HG02623 (cell line): ENCODE data around the gene MAD1L1.

ENCODE experiments used
- ATAC-seq: cut with Tn5 transposase; IDR thresholded peaks from one replicate; pipeline ENCODE4 v1.9.1; 2021; ENCODE audit warnings: moderate library complexity; ENCODE audit not compliant: unreplicated experiment

MAD1L1 gene

DNA sequence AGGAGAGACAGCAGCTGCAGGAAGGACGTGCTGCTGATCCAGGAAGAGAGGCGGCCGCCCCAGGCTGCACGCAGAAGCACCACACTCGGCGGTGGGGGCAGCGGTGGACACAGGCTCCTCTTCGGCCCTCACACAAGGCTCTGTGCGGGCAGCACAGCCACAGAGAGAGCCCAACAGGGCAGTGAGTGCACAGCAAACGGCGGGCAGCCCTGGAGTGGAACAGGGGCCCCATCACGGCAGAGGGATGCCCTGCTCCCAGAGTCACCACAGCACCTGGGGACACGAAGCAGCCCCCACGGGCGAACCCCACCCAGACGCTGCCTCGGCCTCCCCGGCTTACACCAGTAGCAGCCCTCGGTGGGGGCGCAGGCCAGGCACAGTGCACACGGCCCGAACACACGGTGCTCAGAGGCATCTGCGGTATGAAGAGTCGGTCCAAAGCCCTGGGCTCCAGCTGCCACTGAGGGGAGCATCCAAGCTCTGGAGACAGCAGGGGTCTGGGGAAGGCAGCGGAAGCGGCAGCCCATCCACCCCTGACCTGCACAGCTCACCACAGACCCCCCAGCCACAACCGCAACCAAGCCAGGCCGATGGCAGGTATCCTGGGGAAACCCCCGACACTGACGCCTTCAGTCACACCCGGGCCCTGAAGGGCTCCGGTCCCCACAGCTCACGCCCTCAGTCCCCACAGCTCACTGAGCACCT lies 26.1 kb upstream of the MAD1L1 start:
- ATAC-seq: peak; percentile 64

DNA sequence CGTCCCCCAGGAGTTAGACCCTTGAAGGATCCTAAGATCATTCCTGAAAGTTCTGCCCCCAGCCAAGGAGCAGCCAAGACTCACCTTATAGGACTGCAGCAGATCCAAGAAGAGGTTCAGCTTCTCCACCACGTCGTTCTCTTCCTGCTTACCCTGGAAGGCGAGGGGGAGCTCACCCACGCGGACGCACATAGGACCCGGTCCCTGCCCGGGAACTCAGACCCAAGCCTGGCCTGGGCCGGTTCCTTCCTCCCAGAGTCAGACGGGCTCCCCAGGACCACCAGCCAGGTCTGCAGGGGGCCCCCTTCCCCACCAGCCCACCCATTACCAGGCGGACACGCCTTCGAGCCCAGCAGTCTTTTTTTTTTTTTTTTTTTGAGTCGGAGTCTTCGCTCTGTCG lies 24.9 kb upstream of the MAD1L1 start:
- no peak for ATAC-seq

DNA sequence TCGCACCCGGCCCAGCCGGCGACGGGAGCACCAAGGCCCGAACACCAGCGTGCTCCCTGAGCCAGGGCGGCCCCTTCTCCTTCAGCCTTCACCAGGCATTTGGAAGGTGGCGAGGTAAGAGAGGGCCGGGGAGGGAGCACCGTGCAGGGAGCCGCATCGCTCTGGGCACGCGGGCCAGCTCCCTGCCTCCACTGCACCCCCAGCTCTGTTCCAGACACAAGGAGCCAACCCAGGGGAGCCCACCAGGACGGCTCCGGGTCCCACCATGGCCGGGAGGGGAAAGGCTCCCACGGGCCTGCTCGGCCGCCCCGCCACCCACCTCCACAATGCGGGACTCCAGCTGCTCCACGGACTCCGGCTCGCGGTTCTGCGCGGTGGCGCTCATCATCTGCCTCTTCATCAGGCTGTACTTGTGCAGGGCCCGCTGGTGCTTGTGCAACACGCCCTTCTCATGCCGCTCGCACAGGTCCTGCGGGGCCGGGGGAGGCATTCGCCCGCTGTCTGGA lies 24.4 kb upstream of the MAD1L1 start:
- ATAC-seq: no peak

DNA sequence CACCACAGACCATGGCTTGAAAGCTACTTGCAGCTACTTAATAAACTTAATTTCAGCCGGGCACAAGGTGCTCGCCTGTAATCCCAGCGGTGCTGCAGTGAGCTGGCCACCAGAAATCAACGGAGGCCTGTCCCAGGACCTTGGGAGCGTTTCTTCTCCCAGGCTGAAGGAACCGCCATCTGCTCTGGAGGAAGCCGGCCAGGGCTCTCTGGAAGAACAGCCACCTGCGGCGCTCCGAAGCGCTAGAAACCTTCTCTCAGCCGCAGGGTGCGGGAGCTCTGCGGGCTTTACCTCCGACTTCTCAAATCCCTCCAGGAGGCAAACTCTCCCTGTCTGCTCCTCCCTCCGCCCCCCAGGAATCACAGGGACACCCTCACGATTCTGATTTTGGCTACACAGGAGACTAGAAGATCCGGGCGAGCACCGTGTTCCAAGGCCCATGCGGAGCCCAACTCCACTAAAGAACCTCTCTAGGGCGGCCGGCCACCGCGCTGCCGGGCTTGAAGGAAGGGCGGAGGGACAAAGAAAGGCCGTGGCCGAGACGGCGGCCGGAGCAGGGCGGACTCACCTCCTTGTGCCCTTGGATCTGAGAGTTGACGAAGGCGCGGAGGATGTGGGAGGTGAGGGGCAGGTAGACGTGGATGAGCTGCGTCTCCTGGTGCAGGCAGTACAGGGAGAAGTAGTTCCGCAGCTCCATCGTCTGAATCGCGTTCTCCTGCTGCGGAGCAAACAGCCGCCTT lies 23.7 kb upstream of the MAD1L1 start:
- no peak for ATAC-seq

DNA sequence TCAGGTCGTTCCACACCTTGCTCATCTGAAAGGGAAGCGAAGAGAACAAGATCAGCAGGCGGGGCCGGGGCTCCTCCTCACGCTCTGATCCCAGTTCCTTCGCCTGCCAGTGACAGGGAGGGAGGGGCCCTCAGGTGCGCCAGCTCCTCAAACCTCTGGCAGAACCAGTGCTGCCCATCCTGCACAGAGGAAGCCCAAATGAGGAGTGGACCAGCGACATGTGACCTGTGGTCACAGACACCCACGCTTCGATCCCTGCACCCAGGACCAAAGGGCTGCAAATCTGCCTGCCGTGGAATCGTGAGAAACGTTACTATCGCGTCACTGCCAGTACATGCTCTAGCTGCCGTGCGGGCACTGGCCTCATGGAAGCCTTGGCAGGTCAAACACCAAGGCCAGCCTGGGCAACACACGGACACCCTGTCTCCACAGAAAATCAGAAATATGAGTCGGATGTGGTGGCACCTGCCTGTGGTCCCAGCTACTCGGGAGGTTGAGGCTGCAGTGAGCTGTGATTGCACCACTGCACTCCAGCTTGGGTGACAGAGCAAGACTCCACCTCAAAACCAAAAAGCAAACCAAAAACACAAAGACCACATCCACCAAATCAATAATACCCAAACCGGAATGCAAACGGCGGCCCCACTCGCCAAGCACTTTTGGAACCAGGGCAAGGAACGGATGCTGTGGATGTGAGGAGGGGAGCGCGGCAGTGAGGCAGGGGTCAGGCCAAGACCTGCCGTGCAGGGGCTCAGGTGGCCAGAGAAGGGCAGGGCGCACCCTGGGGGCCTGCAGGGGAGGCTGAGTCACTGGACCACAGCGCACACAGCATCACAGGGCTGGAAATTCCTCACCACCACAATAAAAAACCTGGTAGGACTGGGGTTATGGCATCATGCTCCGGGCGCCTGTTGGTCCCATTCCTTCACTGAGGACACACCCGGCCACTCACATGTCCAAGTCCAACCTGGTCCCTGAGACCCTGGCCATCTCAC lies 22.7 kb upstream of the MAD1L1 start:
- no peak for ATAC-seq

DNA sequence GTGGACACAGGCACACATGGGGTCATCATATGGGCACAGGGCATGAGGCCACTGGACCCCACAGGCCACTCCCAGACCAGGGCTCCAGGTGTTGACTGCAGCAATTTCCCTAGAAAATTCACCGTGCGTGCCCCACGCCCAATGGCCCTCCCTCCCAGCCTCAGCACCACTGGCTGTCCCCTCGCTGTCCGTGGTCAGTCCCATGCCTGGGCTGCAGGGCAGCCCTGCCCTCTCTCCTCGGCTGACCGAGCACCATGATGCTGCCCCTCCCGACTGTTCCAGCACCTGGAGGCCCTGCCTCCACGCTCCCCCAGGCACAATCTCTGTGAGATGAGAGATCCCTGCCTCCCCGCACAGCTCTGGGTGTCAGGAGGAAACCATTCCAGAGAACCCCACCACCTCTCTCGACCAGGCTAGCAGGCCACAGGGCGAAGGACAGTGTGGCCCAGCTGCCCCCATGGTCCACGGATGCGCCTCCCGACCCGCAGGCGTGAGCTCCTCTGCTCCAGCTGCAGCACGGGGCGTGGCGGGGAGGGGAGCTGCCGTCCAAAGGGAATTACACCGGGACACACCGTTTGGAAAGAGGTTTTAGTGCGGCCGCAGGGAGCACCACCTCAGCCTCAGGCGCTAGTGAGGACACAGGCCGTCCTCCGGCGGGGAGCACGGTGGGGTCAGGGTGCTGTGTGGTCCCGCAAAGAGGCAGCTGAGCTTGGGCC lies 21.8 kb upstream of the MAD1L1 start:
- no peak for ATAC-seq

DNA sequence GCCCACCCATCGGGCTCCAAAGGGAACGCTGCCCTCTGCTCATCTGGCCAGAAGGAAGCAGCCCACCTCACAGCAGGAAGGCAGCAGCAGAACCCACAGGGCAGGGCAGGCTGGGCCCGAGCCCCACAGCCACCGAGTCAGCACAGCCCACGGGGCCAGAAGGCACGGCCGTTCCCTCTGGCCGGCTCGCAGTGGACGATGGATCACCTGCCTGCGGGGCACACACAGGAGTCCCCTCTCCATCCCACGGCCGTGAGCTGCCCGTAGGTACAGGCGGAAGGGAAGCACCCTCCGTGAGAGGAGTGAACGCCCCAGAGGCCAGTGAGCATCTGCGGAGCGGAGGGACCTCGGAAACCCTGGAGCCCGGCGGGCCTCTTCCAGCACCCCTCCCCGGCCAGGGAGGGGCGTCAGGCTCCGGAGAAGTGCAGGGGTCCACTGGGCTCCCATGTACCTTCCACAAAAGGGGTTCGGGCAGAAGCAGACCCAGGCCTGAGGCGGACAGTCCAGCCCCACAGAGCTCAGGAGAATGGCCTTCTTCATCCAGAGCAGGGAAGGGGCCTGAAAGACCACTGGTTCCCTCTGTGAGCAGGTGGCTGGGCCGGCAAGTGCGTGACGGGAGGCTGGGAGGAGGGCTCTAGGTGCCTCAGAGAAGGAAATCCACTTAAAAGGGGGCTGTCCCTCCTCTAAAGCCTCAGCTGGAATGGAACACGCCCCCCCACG lies 20.9 kb upstream of the MAD1L1 start:
- no peak for ATAC-seq

DNA sequence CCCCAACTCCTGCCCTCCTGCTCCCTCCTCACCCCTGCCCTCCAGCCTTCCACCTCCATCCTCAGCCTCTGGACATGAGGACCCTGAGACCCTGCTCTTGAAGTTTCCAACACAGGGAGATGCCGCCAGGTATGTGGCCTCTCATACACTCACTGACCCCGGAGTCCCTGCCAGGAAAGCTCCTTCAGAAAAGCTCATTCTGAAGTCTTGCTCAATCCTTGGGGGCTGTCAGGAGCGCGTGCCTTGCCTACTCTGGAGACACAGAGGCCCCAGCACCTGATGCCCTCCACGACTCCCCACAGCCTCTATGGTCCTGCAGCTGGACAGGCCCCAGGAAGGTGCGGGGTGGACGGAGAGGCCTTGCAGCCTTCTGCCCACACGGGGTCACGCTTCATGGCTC lies 20.3 kb upstream of the MAD1L1 start:
- ATAC-seq: no peak

DNA sequence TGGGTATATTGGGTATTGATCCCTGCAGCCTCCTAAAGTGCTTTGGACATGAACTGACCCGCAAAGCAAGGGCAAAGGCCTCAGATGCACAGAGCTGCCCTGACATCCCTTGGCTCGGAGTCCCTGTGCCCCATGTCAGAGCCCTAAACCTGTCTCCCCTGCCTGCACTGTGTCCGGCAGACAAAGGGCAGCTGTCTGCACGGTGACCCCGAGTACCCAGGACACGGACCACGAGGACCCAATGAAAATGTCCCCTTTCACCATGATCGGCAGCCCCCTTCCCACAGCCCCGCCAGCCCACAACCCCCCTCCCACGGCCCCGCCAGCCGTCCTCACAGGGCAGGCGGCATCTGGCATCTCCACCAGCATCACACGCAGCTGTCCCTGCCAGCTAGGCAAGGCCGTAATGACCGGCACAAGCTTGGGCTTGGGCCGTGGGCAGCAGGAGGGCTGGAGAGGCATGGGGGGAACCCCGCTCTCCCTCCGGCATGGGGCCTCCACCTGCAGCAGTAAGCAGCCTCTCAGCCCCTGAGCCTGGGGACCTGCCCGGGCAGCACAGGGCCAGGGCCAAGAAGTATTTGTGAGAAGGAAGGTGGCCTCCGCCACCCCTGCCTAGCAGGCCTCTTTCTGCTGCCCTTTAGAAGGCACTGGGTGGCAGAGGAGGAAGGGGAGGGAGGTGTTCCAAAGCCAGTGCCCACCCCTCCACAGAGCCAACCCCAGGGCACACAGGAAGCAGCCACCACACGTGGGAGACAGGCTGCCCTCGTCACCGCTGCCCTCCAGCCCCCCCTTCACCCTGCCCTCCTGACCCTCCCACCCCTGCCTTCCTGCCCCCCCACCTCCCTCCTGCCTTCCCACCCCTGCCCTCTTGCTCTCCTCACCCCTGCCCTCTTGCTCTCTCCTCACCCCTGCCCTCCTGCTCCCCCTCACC lies 19.4 kb upstream of the MAD1L1 start:
- no peak for ATAC-seq

DNA sequence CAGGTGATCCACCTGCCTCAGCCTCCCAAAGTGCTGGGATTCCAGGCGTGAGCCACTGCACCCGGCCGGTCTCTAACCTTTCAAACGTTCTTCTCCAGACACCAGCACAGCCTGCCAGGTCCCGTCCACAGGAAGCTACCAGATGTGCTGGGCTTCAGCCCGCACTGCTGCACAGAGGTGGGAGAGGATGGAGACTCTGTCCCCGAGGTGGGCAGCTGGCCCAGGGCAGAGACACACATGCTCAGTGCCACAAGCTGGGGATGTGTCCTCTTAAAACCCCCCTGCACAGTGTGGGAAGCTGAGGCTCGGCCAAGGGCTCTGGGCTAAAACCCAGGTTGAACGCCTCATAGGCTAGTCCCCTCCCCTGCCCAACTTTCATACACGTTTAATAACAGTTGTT lies 18.6 kb upstream of the MAD1L1 start:
- no peak for ATAC-seq

DNA sequence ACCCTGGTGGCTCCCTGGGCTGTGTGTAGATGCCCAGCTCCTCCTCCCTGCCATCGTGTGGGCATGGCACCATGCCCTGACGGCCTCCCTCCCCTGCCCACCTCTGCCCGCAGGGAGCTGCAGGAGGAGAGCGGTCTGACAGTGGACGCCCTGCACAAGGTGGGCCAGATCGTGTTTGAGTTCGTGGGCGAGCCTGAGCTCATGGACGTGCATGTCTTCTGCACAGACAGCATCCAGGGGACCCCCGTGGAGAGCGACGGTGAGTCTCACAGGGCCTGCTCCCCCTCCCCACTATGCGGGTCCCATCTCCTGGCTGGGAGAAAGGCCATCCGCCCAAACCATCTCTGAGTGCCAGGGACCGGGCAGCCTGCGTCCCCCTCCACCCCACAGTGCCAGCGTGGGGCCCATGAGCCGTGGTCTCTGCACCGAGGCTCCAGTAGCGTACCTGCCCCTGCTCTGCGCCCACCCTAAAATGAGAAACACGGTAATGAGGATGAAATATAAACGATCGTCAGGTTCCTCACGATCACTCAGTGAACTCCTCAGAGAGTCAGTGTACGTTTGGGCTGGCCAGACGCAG lies 17.1 kb upstream of the MAD1L1 start:
- no peak for ATAC-seq

DNA sequence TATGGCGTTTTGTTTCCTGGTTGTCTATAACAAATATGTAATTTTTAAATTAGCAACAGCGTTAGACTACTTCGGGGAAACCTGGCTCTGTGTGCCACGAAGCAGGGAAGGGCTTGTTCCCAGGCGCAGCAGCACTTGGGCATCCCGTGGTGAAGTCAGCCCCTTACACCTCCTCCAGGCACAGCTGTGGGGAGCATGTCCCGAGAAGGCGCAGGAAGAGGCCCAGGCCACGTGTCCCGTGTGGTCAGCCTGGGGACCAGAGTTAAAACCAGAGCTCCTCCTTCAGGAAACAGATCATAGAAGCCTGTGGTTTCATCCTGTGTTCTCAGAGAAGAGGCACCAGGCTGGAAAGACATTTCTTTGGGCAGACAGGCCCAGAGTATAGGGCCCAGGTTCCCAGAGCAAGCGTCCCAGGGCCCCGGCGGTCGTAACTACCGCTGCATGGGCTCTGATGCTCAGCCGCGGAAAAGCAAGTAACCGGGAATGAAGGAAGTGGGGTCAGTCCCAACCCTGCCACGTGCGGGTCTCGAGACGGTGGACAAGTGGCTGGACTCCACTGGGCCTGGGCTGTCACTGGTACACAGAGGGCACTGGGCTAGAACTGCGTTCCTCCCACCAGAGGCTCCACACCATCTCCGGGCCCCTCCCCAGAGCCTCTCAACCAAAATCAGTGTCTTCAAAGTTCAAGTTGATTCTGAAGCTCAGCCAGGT lies 16.4 kb upstream of the MAD1L1 start:
- no peak for ATAC-seq

DNA sequence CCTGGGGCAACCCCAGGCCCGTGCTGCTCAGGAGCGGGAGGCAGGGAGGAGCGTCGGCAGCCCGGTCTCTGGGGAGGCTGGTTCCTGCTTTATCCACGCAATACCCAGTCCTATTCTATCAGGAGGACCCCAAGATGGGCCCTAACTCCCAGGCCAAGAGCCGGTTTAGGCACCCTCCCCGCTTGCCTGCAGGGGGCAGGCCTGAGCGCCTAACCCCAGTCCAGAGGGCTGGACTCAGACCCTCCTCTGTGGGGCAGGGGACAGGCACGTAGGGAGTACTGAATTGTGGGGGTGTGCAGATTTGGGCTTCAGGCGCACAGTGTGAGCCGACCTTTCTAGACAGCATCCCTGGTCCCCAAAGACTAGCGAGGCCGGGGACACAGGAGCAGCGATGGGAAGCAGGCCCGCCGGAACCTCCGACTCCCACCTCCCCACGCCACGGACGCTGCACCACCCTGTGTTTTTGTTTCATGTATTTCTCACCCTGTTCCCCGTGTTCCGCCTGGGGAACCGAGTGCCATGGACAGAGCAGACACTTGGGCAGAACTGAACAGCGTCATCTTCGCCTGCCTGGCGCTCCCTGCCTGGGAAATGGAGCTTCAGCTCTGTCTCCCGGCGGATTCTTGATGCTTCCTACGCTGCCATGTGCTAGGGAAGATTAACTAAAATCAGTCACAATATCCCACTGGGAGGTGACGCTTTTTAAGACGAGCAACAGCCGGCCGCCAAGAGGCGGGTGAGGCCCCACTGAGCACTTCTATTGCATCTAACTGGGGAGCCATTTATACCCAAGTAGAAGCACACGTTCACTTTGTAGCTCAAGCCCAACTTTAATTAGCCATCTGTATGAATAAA lies 14.6 kb upstream of the MAD1L1 start:
- ATAC-seq: no peak

DNA sequence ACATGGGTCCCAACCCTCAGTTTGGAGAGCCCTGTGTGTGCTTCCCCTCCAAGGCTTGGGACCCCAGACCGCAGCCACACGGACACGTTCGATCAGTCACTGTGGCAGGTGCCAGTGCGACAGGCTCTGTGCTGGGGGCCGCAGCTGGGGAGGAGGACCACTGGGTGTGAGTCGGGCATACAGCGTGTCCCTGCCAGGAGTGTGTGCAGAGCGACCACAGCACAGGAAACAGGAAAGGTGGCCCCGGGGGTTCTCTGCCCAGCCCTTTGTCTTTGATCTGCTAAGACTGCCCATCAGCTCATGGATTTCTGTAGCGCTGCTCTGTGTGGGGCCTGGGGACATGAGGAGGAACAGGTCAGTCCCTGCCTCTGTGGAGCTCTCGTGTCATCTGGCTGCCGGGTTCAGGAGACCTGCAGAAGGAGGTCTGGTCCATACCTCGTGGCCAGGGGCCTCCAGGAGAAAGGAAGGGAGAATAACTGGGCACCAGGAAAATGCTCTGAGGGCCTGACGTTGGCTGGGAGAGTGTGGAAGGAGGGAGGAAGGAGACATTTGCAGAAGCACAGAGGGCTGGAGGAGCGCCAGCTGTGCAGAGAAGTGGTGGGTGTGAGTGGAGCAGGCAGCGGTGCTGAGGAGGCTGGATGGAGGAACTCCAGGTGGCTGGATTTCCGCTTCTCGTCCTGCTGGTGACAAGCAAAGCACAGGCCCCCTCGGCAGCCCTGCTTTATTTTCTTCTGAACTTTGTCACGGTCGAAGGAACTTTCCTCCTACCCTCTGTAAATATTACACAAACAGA lies 13.3 kb upstream of the MAD1L1 start:
- no peak for ATAC-seq

DNA sequence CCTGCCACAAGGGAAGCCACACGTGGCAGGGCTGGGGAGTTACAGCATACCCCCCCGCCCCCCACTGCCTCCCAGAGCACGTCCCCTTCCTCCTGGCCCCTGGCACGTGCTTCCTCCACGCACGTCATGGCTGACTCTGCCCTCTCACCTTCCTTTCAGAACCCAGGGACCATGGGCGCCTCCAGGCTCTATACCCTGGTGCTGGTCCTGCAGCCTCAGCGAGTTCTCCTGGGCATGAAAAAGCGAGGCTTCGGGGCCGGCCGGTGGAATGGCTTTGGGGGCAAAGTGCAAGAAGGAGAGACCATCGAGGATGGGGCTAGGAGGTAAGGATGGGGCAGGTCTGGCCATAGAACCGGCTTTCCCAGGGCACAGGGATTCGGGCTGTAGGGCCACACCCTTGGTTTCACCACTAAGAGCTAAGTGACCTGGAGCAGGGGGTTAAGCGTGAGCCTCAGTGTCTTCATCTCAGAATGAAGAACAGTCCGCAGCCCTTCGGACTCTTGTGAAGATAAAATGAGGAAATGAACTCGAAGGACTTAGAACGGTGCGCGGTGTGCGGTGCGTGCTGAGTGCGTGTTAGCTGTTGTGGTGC lies 11.8 kb upstream of the MAD1L1 start:
- ATAC-seq: no peak

DNA sequence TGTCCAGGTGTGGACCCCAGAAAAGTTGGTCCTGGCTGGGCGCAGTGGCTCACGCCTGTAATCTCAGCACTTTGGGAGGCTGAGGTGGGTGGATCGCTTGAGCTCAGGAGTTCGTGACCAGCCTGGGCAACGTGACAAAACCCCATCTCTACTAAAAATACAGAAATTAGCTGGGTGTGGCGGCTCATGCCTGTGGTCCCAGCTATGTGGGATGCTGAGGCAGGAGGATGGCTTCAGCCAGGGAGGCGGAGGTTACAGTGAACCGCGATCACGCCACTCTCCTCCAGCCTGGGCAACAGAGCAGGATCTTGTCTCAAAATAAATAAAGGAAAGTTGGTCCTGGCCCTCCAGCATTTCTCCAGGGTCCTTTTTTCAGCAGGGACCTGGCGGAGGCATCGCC lies 10.7 kb upstream of the MAD1L1 start:
- ATAC-seq: no peak
